Cardiac fibroblast (primary cell): ENCODE data around the gene CDC25C.
"Not testable (repeated sequence)": the region's sequence is repeated elsewhere in the genome, so short reads cannot be mapped to it uniquely, and the experiment has no call there.

Experiments used
- DNase-seq, 2 donors: peaks; one replicate each; pipeline versions ENCODE4 v3.0.0 to v3.0.0-alpha.2; 2010; ENCODE audit warnings: low read depth in 2 of 2
- H3K4me3 ChIP-seq, 2 donors: replicated peaks in 1 of 2; 1 replicate in 1 of 2; 2 replicates in 1 of 2; pipeline ENCODE4 v1.5.1; 2011; ENCODE audit warnings: low read depth in 2 of 2, low read length in 2 of 2, mild to moderate bottlenecking in 2 of 2, moderate library complexity in 1 of 2
- TF ChIP-seq, protein P1 (sequence below): IDR thresholded peaks from one replicate; pipeline ENCODE4 v1.5.1; 2011; ENCODE audit warnings: low read depth, mild to moderate bottlenecking, low read length, inconsistent platforms

Gene CDC25C

DNA sequence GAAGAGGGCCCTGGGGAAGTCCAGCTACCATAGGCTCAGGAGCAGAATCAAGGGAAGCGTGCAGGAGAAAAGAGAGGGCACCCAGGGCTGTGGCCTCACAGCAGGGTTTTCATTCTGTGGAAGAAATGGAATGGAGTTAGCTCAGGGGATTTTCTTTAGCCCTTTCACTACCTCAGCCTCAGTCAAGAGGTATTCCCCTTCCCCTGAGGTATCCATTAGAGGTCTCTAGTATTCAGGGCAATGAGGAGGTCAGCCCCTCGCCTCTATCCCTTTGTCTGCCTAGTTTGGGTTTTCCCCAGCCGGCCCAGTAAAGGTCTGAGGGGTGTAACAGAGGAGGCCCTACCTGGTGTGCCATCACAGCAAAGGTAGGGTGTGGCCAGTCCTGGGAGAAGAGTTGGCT lies 78.7 kb downstream of the CDC25C start:
- DNase-seq: no peak
- TF ChIP-seq, protein P1, sequence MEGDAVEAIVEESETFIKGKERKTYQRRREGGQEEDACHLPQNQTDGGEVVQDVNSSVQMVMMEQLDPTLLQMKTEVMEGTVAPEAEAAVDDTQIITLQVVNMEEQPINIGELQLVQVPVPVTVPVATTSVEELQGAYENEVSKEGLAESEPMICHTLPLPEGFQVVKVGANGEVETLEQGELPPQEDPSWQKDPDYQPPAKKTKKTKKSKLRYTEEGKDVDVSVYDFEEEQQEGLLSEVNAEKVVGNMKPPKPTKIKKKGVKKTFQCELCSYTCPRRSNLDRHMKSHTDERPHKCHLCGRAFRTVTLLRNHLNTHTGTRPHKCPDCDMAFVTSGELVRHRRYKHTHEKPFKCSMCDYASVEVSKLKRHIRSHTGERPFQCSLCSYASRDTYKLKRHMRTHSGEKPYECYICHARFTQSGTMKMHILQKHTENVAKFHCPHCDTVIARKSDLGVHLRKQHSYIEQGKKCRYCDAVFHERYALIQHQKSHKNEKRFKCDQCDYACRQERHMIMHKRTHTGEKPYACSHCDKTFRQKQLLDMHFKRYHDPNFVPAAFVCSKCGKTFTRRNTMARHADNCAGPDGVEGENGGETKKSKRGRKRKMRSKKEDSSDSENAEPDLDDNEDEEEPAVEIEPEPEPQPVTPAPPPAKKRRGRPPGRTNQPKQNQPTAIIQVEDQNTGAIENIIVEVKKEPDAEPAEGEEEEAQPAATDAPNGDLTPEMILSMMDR: no peak
- no peak overlapping the region for H3K4me3 ChIP-seq

- DNase-seq: not testable (repeated sequence)
Observed at GRCh38 chr5:138247800-138248199, 83.8 kb downstream of the CDC25C start.

DNA sequence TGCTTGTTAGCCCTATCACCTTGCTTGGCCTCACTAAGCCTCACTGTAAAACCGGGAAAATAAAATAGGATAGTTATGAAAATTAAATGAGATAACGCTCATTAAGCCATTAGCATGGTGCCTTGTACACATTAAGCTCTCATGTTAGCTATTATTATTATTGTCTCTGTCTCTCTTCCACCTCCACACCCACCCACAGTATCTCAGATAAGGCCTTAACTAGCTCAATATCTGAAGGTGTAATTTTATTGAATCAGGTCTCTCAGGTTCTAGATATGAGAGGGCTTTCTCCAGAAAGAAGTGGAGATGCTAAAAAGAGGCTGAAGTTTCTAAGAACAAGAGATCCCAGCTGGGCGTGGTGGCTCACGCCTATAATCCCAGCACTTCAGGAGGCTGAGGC lies 84.8 kb downstream of the CDC25C start:
- DNase-seq: no peak
- H3K4me3 ChIP-seq: no peak overlapping the region
- TF ChIP-seq, protein P1: no peak

More at GRCh38 chr5:138247800-138248199, 83.8 kb downstream of the CDC25C start:
- H3K4me3 ChIP-seq: not testable (repeated sequence)

DNA sequence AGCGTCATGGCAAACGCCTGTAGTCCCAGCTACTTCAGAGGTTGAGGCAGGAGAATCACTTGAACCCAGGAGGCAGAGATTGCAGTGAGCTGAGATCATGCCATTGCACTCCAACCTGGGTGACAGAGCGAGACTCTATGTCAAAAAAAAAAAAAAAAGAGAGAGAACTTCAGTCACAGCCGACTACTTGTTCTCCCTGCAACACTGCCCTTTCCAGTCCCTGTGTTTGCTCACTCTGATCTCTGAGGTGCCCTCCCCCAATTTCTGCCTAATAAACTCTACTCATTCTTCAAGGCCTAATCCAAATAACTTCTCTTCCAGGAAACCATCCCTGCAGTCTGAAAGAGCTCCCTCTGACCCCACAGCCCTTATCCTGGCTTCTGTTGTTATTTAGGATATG lies 85.3 kb downstream of the CDC25C start:
- TF ChIP-seq, protein P1: no peak
- no peak overlapping the region for H3K4me3 ChIP-seq
- no peak for DNase-seq

DNA sequence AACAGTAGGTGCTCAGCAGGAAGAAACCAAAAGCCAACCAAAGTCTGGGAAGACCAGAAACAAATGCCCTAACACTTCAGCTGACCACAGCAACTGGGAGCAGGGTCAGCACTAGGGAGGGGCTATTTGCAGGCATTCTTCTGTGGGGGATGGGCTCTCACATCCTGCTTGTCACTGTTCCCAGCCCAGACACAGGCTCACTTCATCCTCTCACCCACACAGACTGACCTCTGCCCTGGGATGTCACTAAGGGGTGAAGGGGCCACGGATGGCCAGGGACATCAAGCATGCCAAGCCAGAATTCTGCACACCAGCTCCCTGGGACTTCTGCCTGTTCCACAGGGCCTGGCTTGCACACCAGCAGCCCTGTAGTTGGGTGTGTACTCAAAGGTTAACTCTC lies 85.9 kb downstream of the CDC25C start:
- no peak for DNase-seq
- no peak overlapping the region for H3K4me3 ChIP-seq

GRCh38 chr5:138243794-138244193 lies 87.8 kb downstream of the CDC25C start:
- DNase-seq: no peak
- TF ChIP-seq, protein P1: no peak

More for the DNA sequence above, 85.9 kb downstream of the CDC25C start:
- TF ChIP-seq, protein P1: no peak

GRCh38 chr5:138241688-138242571 lies 89.7 kb downstream of the CDC25C start:
- H3K4me3 ChIP-seq: peak overlapping the region; percentile 30 to 50
- TF ChIP-seq, protein P1: no peak
- peak; percentile 13 to 25 for DNase-seq

More at GRCh38 chr5:138243794-138244193, 87.8 kb downstream of the CDC25C start:
- no peak overlapping the region for H3K4me3 ChIP-seq
